NCI-H1417 treated with DMSO at 0.1 percent for 48 hours (cell line): ENCODE data around the gene KIAA1755.

Experiments
- DNase-seq: peaks from one replicate; lab custom pipeline; 2025; lab: John Stamatoyannopoulos, UW

The KIAA1755 gene

DNA sequence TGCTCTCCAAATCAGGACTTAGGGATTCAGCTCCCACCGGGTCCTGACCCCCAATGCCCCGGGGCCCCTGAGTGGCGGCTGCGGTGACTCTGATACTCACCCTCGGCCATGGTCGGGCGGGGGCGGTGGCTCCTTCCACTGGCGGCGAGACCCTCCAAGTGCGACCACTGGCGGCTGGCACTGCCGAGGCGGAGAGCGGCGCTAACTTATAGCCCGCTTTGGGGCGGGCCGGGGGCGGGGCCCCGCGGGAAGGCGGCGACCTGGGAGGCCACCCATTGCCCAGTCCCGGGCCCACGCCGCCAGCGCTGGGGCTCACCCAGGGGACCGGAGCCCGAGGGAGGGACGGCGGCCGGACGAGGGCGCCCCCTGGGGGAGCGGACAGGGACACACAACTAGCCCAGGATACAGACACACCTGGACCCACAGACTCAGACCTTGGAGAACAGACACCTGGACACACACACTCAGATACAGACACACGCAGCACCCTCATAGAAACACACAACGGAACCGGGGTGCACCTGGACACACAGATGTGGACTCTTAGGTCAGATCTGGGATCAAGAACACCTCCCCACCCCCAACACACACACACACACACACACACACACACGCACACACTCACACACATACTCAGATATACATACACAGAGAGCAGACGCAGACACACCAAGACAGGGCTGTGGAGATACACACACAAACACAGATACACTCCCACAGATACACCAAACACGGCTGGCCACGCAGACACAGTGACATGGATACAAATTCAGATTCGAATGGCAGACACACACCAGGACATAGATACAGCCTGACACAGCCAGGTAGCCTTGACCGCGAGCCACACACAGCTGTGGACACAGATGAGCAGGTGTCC is 95.2 kb downstream of the KIAA1755 start, which contains the start of gene TGM2:
TGM2 (minus strand) TSS at position 182 of the 877 bp plus-strand sequence; CDS start at position 110, 72 bp downstream.
- DNase-seq, result no peak

DNA sequence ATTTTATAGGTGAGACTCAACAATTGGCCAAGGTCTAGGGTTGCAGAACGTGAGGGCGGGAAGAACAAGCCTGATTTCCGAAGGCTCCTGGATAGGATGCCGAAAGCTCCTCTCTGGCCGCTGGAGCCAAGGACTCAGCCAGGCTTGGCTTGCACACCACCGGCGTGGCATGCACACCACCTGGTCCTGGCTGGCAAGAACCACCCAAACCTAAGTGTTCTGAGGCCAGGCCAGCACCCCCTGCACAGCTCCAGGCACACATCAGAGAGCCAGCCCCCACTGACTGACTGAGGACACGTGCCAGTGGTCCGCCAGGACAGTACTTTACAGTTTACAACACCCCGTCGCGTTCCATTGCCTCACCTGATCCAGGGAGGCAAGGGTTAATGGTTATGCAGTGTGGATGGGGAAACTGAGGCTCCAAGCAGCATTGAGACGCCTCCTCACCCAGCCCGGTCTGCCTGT is 95.9 kb downstream of the KIAA1755 start:
- DNase-seq, result no peak

DNA sequence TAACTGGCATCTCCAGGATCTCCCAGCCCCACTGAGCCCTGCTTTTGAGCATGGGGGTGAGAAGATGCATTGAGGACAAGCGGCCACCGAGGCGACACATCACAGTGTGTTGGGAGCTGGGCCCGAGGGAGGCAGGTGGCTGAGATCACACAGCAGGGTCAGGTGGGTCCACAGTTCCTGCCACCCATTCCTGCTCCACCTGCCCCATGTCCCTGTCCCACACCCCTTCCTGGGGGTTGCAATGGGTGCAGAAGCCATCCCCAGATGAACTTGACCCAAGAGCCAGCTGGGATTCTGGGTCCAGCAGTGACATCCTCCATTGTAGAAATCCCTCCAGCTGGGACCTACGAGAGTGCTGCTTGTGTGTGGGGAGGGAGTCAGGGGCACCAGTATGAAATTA is 96.5 kb downstream of the KIAA1755 start:
- DNase-seq, result no peak

DNA sequence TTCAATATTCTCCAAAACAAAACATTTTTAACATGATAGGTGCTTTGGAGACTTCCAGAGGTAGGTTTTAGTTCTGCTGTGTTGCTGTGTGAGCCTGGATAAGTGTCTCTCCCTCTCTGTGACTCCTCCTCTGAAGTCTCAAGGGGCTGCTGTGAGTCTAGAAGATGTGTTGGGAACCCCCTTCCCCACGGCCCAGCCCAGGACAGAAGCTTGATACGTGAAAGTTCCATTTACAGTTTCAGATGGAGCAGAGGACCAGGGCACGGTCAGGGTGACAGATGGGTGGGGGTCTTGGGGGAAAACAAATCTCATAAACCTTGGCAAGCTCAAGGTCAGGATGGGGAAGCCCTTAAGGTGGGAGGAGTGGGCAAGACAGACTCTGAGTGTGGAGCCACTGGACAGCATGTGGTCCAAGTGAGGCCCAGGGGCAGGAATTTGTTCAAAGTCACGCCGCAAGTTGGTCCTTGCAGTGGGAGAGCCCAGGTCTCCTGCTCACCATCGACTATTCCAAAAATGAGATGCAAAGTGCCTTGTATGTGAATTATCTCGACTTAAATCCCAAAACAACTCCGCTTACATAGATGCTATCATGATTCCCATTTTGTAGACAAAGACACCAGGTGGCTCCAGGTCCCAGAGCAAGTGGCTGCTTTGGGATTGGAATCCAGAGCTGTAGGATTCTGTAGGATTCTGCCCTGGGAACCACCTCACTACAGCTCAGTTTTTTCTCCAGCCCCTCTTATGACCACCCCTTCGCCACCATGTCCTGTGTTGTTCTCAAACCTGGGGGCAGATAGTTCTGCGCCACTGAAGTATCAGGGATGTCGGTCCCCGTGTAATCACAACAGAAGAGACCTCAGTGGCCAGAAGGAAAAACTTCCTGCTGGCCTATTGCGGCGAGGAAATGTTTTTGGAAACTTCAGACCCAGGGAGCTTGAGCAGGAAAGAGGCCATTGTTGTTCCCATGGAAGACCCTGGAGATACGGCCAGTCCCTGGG is 97.4 kb downstream of the KIAA1755 start:
- no peak for DNase-seq

DNA sequence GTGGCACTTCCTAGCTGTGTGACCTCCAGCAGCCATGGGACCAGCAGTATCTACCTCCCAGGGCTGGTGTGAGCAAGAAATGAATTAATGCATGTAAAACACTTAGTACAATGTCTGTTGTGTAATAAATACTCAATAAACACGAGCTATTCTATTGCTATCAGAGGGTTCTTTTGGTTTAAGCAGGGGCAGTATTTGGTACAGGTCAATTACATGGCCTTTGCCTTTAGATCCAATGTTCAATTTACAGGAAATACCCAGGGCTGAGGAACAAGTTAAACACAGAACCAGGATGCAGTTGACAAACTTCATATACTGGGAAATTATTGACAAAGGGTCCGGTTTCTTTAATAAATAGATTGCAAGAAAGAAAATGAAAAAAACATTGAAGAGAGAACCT is 98.4 kb downstream of the KIAA1755 start:
- DNase-seq, result no peak

DNA sequence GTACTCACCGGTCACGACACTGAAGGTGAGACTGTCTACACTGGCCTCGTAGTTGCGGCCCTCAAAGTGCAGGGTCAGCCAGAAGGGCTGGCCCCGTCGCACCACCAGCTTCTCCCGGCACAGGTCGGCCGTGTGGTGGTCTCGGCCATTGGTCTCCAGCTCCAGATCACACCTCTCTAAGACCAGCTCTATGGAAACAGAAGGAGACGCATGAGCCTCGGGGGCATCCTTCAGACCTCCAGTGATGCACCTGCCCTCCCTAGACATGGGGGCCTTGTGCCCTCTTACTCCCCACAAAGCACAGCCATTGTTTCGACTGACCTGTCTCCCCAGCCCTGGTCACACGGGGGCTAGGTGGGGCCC is 99.1 kb downstream of the KIAA1755 start:
- DNase-seq, result no peak
